Adrenal gland (tissue), 12 donors: ENCODE results near the gene ACER1. TPM values are rescaled to one million over a fixed set of nuclear protein-coding genes. Genes with fewer than 3 reads are reported as not detected.

Source experiments
- DNase-seq, 7 donors: peaks; one replicate each; pipeline ENCODE4 v3.0.0-alpha.2; 2019 to 2020
- H3K27ac ChIP-seq, 5 donors: fragments of 200-600 bp; sonication (generic) in 4 of 5; 1 replicate in 3 of 5; 2 replicates in 2 of 5; pipeline versions ENCODE4 v1.5.1 to v1.8.0; 2016 to 2020; ENCODE audit warnings: mild to moderate bottlenecking in 1 of 5
- H3K27me3 ChIP-seq: fragments of 200-600 bp; 2 replicates; pipeline ENCODE4 v1.8.0; 2021
- H3K36me3 ChIP-seq, 2 donors: fragments of 200-600 bp; replicated peaks in 1 of 2; 1 replicate in 1 of 2; 2 replicates in 1 of 2; pipeline versions ENCODE4 v1.5.1 to v1.8.0; 2018 to 2022
- H3K4me1 ChIP-seq, 2 donors: fragments of 200-600 bp; replicated peaks in 1 of 2; 1 replicate in 1 of 2; 2 replicates in 1 of 2; pipeline versions ENCODE4 v1.5.1 to v1.8.0; 2018 to 2021
- H3K4me3 ChIP-seq, 4 donors: fragments of 200-600 bp; sonication (generic) in 3 of 4; one replicate each; pipeline ENCODE4 v1.5.1; 2016 to 2018
- H3K9me3 ChIP-seq, 3 donors: fragments of 200-600 bp; sonication (generic) in 1 of 3; replicated peaks in 1 of 3; 1 replicate in 2 of 3; 2 replicates in 1 of 3; pipeline versions ENCODE4 v1.5.1 to v1.8.0; 2016 to 2021
- CTCF ChIP-seq, 6 experiments: fragments of 450-650 bp in 4 of 6; fragments of 200-600 bp in 2 of 6; sonication (generic) in 1 of 6; IDR thresholded peaks; 1 replicate in 5 of 6; 2 replicates in 1 of 6; pipeline versions ENCODE4 v1.5.1 to v1.8.0; 2016 to 2021; ENCODE audit warnings: antibody characterized with exemption in 6 of 6, mild to moderate bottlenecking in 2 of 6, moderate library complexity in 1 of 6
- POLR2A ChIP-seq, 2 donors: fragments of 450-650 bp; IDR thresholded peaks; one replicate each; pipeline ENCODE4 v1.6.1; 2017; ENCODE audit warnings: antibody characterized with exemption in 2 of 2, mild to moderate bottlenecking in 2 of 2, moderate library complexity in 1 of 2
- WGBS, 4 donors: extraction: QIAGEN DNeasy Blood & Tissue Kit in 2 of 4; methylation state at CpG; one replicate each; pipeline versions ENCODE4 v1.1.5 to v1.1.7; 2013 to 2017; 5-methylcytosine and 5-hydroxymethylcytosine counted together
- intact Hi-C, 2 donors: fragments of 100-400 bp; cut with DNase I; formaldehyde crosslinking; loops; one replicate each; pipeline versions ENCODE4 v1.14.1 to v1.15.0; 2022 to 2023
- polyA plus RNA-seq, 3 donors: library from polyadenylated mRNA; stranded (reverse); fragments of 200-250 nt in 2 of 3; fragments of 350-450 nt in 1 of 3; fragmentation: Illumina TruSeq in 1 of 3; extraction: RNeasy Lipid Tissue Mini Kit (QIAGEN cat#74804) in 1 of 3; gene quantifications; one replicate each; pipeline ENCODE4 v1.2.3, GENCODE V29; 2013 to 2014
- total RNA-seq, 9 donors: library from RNA; depleted of rRNA in 4 of 9; stranded (reverse); fragments of >200 nt in 4 of 9; fragments of 120-200 nt in 1 of 9; fragmentation: NEBNext Ultra II Directional in 1 of 9; extraction: Animal tissue kit (Norgen Biotek cat#: 25700) in 1 of 9; gene quantifications; one replicate each; pipeline versions ENCODE4 v1.1.0 to v1.2.4, GENCODE V29; 2013 to 2023
- donor health status: healthy with polysubstance abuse.
- donor health status: Bipolar disorder and iron deficiency.
- donor health status: DM: yes; HTN: yes; CAD: no.
- donor health status: DM: no; HTN: no; CAD: no.
- donor health status: DM: no; HTN: no; CAD: no.
- donor health status: DM: yes; HTN: yes; CAD: no.

ACER1 gene
- total and polyA plus RNA-seq, 12 donors, result 0.11 to 0.16 TPM; not detected in 10

DNA sequence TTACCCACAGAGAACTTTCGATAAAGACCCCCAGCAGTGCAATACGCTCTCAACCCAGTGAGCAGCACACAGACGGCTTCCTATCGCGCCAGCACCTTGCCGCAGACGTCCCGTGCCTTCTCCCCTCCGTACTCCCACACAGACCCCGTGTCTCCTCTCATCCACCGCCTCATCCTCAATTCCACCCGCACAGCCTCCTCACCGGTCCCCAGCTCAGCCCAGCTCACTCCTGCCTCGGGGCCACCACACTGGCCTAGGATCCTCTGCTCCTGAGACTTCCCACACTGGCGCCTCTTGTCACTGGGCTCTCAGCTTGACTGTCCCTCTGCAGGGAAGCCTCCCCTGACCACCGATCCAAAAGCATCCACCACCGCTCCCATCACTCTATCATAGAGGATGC lies 62.6 kb downstream of the ACER1 start:
- no peaks in the 10 kb centered on the region for H3K9me3 ChIP-seq
- no peaks in the 10 kb centered on the region for H3K27me3 ChIP-seq
- H3K4me3 ChIP-seq, result peak overlapping the region in 1 of 4 donors; percentile 39
- peak overlapping the region in 3 of 5 donors; percentile 3 to 97 (median 94) for H3K27ac ChIP-seq
- DNase-seq, result no peak
- peaks cover 0 to 39% of the 10 kb centered on the region in 2 donors for H3K36me3 ChIP-seq
- 91 to 94% (median 93%) methylated on average over 17 of the region's 17 CpGs for WGBS, 4 donors
- TF ChIP-seq CTCF (IDR thresholded peaks at IDR 0.05) (no peak), POLR2A (IDR thresholded peaks at IDR 0.05) (no peak)
- H3K4me1 ChIP-seq, result peaks cover 41 to 56% of the 10 kb centered on the region in 2 donors
- intact Hi-C loops, result no loop called here

- intact Hi-C loops, result no loop called here
- Histone ChIP-seq H3K9me3 (no peaks in the 10 kb centered on the region), H3K4me1 (peaks cover 41 to 50% of the 10 kb centered on the region in 2 donors), H3K4me3 (no peak overlapping the region), H3K27me3 (no peaks in the 10 kb centered on the region), H3K36me3 (peaks cover 0 to 39% of the 10 kb centered on the region in 2 donors), H3K27ac (peak overlapping the region in 2 of 5 donors; percentile 94 to 97)
- 92 to 97% (median 93%) methylated on average over 11 to 31 of the region's 31 CpGs for WGBS, 4 donors
- peak in 1 of 7 donors; percentile 18 for DNase-seq
- no peak for TF ChIP-seq POLR2A (IDR thresholded peaks at IDR 0.05)
- no peak for TF ChIP-seq CTCF (IDR thresholded peaks at IDR 0.05)
Observed at GRCh38 chr19:6270076-6270745, 63.2 kb downstream of the ACER1 start.

DNA sequence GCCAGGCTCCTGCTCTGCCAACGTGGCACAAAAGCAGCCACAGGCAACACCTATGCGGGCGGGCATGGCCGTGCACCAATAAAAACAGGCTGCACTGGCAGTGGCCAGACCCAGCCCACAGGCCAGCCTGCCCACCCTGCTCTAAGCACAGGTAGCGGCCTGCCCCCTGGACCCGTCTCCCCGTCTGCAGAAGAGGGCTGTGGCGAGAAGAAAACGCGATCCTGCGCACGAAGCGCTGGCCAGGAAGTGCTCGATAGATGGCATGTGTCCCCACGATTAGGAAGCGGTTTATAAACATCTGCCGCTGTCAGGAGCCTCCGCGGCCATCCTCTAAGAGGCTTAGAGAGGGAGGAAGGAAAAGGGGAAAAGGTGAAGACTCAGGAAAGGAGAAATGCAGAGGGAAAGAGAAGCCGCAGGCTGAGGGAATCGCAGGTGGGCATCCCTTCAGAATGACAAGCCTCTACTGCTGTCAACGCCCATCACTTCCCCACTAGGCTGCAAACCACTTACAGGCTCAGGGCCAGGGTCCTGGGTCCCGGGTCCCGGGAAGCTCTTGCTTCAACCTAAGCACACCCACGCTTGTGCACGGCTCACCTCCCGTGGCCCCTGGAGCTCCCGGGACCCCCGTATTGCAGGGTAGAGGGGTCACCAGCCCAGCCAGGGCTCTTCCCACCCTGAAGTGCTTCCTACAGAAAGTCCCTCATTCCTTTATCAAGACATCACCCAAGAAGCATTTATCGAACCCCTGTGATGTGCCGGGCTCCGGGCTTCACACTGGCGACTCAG lies 64.1 kb downstream of the ACER1 start:
- intact Hi-C loops, result no loop called here
- Histone ChIP-seq H3K27me3 (no peaks in the 10 kb centered on the region), H3K4me3 (no peak overlapping the region), H3K36me3 (peaks cover 0 to 39% of the 10 kb centered on the region in 2 donors), H3K9me3 (no peaks in the 10 kb centered on the region), H3K4me1 (peaks cover 34 to 41% of the 10 kb centered on the region in 2 donors), H3K27ac (no peak overlapping the region)
- no peak for DNase-seq
- no peak for TF ChIP-seq CTCF (IDR thresholded peaks at IDR 0.05)
- no peak for TF ChIP-seq POLR2A (IDR thresholded peaks at IDR 0.05)
- WGBS, 4 donors, result 88 to 94% (median 92%) methylated on average over 33 of the region's 33 CpGs

- intact Hi-C loops, result no loop called here
- Histone ChIP-seq H3K9me3 (no peaks in the 10 kb centered on the region), H3K4me3 (no peak overlapping the region), H3K27me3 (no peaks in the 10 kb centered on the region), H3K36me3 (peaks cover 0 to 39% of the 10 kb centered on the region in 2 donors), H3K4me1 (peaks cover 26 to 31% of the 10 kb centered on the region in 2 donors), H3K27ac (no peak overlapping the region)
- no peak for DNase-seq
- 94 to 98% (median 96%) methylated on average over 4 of the region's 4 CpGs for WGBS, 4 donors
- no peak for TF ChIP-seq CTCF (IDR thresholded peaks at IDR 0.05)
- TF ChIP-seq POLR2A (IDR thresholded peaks at IDR 0.05), result no peak
Observed at GRCh38 chr19:6268382-6268771, 65.0 kb downstream of the ACER1 start.
